Body of pancreas (tissue), 4 donors: ENCODE measurements around the gene FBXL7.

Source experiments
- POLR2A ChIP-seq, 3 donors: fragments of 450-650 bp; IDR thresholded peaks; one replicate each; pipeline ENCODE4 v1.6.1; 2016; ENCODE audit warnings: antibody characterized with exemption in 3 of 3, mild to moderate bottlenecking in 2 of 3
- TF ChIP-seq, protein P1 (sequence below), 7 experiments: fragments of 450-650 bp in 4 of 7; fragments of 200-600 bp in 3 of 7; sonication (generic) in 3 of 7; IDR thresholded peaks; one replicate each; pipeline ENCODE4 v1.5.1; 2016 to 2019; ENCODE audit warnings: antibody characterized with exemption in 7 of 7

DNA sequence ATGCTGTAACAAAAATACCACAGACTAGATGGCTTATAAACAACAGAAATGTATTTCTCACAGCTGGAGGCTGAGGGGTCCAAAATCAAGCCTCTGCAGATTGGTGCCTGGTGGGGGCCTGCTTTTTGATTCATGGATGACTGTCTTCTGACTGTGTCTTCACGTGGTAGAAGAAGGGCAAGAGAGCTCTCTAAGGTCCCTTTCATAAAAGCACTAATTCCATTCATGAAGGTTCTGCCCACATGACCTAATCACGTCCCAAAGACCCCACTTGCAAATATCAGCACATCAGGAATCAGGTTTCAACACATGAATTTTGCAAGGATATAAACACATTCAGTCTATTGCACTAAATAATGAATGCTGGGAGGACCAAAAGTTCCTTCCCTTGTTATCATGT, 401.2 kb downstream of the FBXL7 start:
- TF ChIP-seq POLR2A (IDR thresholded peaks at IDR 0.05): no peak
- TF ChIP-seq, protein P1, sequence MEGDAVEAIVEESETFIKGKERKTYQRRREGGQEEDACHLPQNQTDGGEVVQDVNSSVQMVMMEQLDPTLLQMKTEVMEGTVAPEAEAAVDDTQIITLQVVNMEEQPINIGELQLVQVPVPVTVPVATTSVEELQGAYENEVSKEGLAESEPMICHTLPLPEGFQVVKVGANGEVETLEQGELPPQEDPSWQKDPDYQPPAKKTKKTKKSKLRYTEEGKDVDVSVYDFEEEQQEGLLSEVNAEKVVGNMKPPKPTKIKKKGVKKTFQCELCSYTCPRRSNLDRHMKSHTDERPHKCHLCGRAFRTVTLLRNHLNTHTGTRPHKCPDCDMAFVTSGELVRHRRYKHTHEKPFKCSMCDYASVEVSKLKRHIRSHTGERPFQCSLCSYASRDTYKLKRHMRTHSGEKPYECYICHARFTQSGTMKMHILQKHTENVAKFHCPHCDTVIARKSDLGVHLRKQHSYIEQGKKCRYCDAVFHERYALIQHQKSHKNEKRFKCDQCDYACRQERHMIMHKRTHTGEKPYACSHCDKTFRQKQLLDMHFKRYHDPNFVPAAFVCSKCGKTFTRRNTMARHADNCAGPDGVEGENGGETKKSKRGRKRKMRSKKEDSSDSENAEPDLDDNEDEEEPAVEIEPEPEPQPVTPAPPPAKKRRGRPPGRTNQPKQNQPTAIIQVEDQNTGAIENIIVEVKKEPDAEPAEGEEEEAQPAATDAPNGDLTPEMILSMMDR (IDR thresholded peaks at IDR 0.05): no peak
